ENCODE data around the gene ARID3A.

The ARID3A gene

DNA sequence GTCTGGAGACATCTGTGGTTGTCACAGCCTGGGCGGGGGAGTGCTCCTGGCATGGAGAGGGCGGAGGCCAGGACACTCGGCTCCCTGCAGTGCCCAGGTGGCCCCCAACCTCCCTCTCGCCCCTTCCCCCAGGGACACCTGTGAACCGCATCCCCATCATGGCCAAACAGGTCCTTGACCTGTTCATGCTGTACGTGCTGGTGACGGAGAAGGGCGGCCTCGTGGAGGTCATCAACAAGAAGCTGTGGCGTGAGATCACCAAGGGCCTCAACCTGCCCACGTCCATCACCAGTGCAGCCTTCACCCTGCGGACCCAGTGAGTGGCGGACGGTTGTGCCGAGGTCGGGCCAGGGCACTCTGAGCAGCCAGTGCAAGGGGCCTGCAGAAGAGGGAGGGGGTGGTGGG, 38.3 kb downstream of the ARID3A start:
- peaks cover 46% of the 10 kb centered on the region for H3K36me3 ChIP-seq (replicated peaks)
- TF ChIP-seq, protein P1, sequence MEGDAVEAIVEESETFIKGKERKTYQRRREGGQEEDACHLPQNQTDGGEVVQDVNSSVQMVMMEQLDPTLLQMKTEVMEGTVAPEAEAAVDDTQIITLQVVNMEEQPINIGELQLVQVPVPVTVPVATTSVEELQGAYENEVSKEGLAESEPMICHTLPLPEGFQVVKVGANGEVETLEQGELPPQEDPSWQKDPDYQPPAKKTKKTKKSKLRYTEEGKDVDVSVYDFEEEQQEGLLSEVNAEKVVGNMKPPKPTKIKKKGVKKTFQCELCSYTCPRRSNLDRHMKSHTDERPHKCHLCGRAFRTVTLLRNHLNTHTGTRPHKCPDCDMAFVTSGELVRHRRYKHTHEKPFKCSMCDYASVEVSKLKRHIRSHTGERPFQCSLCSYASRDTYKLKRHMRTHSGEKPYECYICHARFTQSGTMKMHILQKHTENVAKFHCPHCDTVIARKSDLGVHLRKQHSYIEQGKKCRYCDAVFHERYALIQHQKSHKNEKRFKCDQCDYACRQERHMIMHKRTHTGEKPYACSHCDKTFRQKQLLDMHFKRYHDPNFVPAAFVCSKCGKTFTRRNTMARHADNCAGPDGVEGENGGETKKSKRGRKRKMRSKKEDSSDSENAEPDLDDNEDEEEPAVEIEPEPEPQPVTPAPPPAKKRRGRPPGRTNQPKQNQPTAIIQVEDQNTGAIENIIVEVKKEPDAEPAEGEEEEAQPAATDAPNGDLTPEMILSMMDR (IDR thresholded peaks at IDR 0.05; ENCODE audit: low read depth, low read length, missing control alignments) = no peak
- in situ Hi-C loops (cut with HindIII; ENCODE audit: low pct_ligation_motif_present, low sequenced_read_pairs) = no loop called here
- H3K27ac ChIP-seq = no peak overlapping the region
- no peaks in the 10 kb centered on the region for H3K27me3 ChIP-seq (replicated peaks)
- no peak overlapping the region for H3K4me3 ChIP-seq (ENCODE audit: low read depth, low read length)
- DNase-seq = no peak

- Histone ChIP-seq H3K27me3 (replicated peaks) (no peaks in the 10 kb centered on the region), H3K4me3 (ENCODE audit: low read depth, low read length) (no peak overlapping the region), H3K36me3 (replicated peaks) (peaks cover 48% of the 10 kb centered on the region), H3K27ac (no peak overlapping the region)
- TF ChIP-seq, protein P1 (IDR thresholded peaks at IDR 0.05; ENCODE audit: low read depth, low read length, missing control alignments) = no peak
- in situ Hi-C loops (cut with HindIII; ENCODE audit: low pct_ligation_motif_present, low sequenced_read_pairs) = no loop called here
- DNase-seq = no peak
Observed at GRCh38 chr19:964761-965694, 39.2 kb downstream of the ARID3A start.

- in situ Hi-C loops (cut with HindIII; ENCODE audit: low pct_ligation_motif_present, low sequenced_read_pairs) = no loop called here
- TF ChIP-seq, protein P1 (IDR thresholded peaks at IDR 0.05; ENCODE audit: low read depth, low read length, missing control alignments) = no peak
- H3K27ac ChIP-seq = no peak overlapping the region
- H3K36me3 ChIP-seq (replicated peaks) = peaks cover 55% of the 10 kb centered on the region
- H3K27me3 ChIP-seq (replicated peaks) = no peaks in the 10 kb centered on the region
- no peak overlapping the region for H3K4me3 ChIP-seq (ENCODE audit: low read depth, low read length)
- no peak for DNase-seq
Observed at GRCh38 chr19:966485-967088, 40.8 kb downstream of the ARID3A start.

- H3K36me3 ChIP-seq (replicated peaks) = peaks cover 45% of the 10 kb centered on the region
- H3K27me3 ChIP-seq (replicated peaks) = no peaks in the 10 kb centered on the region
- DNase-seq = no peak
- TF ChIP-seq, protein P1 (IDR thresholded peaks at IDR 0.05; ENCODE audit: low read depth, low read length, missing control alignments) = peak; percentile 77
- in situ Hi-C loops (cut with HindIII; ENCODE audit: low pct_ligation_motif_present, low sequenced_read_pairs) = no loop called here
- no peak overlapping the region for H3K27ac ChIP-seq
- H3K4me3 ChIP-seq (ENCODE audit: low read depth, low read length) = no peak overlapping the region
Observed at GRCh38 chr19:970695-971094, 44.9 kb downstream of the ARID3A start.

- H3K4me3 ChIP-seq (ENCODE audit: low read depth, low read length) = no peak overlapping the region
- in situ Hi-C loops (cut with HindIII; ENCODE audit: low pct_ligation_motif_present, low sequenced_read_pairs) = no loop called here
Observed at GRCh38 chr19:971795-972194, 46.0 kb downstream of the ARID3A start.

More at GRCh38 chr19:971795-972194, 46.0 kb downstream of the ARID3A start:
- no peaks in the 10 kb centered on the region for H3K27me3 ChIP-seq (replicated peaks)
- DNase-seq = no peak
- TF ChIP-seq, protein P1 (IDR thresholded peaks at IDR 0.05; ENCODE audit: low read depth, low read length, missing control alignments) = no peak
- peaks cover 41% of the 10 kb centered on the region for H3K36me3 ChIP-seq (replicated peaks)
- H3K27ac ChIP-seq = no peak overlapping the region
